OCI-LY7 (cell line): ENCODE data around the gene NUB1. TPM values are rescaled to one million over a fixed set of nuclear protein-coding genes. Genes with fewer than 3 reads are reported as not detected.

Experiments
- BruUV-seq: library from RNA; stranded (reverse); fragments of 400-500 nt; replicated peaks from 2 replicates; lab custom pipeline; 2021; lab: Mats Ljungman, UMichigan
- CTCF ChIA-PET: fragments of 300-600 bp; sonication (Branson Sonifier 250); formaldehyde crosslinking; loops from one replicate; lab custom pipeline; 2022; ENCODE audit warnings: antibody characterized with exemption; ENCODE audit not compliant: unreplicated experiment; lab: Charles Lee
- POLR2A ChIA-PET: fragments of 300-600 bp; sonication (Branson Sonifier 250); formaldehyde crosslinking; loops from one replicate; lab custom pipeline; 2022; ENCODE audit warnings: antibody characterized with exemption; lab: Charles Lee
- DNase-seq: peaks from one replicate; pipeline ENCODE4 v3.0.0-alpha.2; 2015; ENCODE audit warnings: low spot score
- H2AFZ ChIP-seq: fragments of 200-600 bp; sonication (generic), shearing (Covaris generic); 2 replicates; pipeline ENCODE4 v1.6.1; 2014; ENCODE audit warnings: mild to moderate bottlenecking, antibody characterized with exemption, low read length, moderate library complexity
- H3K27ac ChIP-seq: fragments of 200-600 bp; sonication (generic); 2 replicates; pipeline ENCODE4 v1.5.1; 2014; ENCODE audit warnings: mixed run types, low read depth, mild to moderate bottlenecking, moderate library complexity, low read length, inconsistent platforms; ENCODE audit not compliant: poor library complexity, severe bottlenecking
- H3K36me3 ChIP-seq: fragments of 200-600 bp; sonication (generic); 2 replicates; pipeline ENCODE4 v1.6.1; 2014; ENCODE audit warnings: mild to moderate bottlenecking, antibody characterized with exemption, low read length, moderate library complexity, mixed read lengths; ENCODE audit not compliant: insufficient read depth
- H3K4me1 ChIP-seq: fragments of 200-600 bp; sonication (generic); 2 replicates; pipeline ENCODE4 v1.5.1; 2014; ENCODE audit warnings: mild to moderate bottlenecking, low read length; ENCODE audit not compliant: insufficient read depth, poor library complexity, severe bottlenecking
- H3K4me2 ChIP-seq: fragments of 200-600 bp; sonication (generic); 2 replicates; pipeline ENCODE4 v1.6.1; 2014; ENCODE audit warnings: mild to moderate bottlenecking, low read length
- H3K4me3 ChIP-seq: fragments of 200-600 bp; sonication (generic); 2 replicates; pipeline ENCODE4 v1.5.1; 2014; ENCODE audit warnings: mild to moderate bottlenecking, low read depth, low read length; ENCODE audit not compliant: poor library complexity, severe bottlenecking
- H3K79me2 ChIP-seq: fragments of 200-600 bp; sonication (generic); 2 replicates; pipeline ENCODE4 v1.6.1; 2016; ENCODE audit warnings: low read depth, mild to moderate bottlenecking, low read length, moderate library complexity, mixed read lengths; ENCODE audit not compliant: insufficient read depth
- H3K9me2 ChIP-seq: fragments of 200-600 bp; sonication (generic); 2 replicates; pipeline ENCODE4 v1.6.1; 2016; ENCODE audit warnings: mild to moderate bottlenecking, low read length, mixed read lengths; ENCODE audit not compliant: insufficient read depth
- H3K9me3 ChIP-seq: fragments of 200-600 bp; sonication (generic); 2 replicates; pipeline ENCODE4 v1.6.1; 2014; ENCODE audit warnings: mild to moderate bottlenecking, mixed run types, low read length, mixed read lengths
- H4K20me1 ChIP-seq: fragments of 200-600 bp; sonication (generic); 2 replicates; pipeline ENCODE4 v1.6.1; 2014; ENCODE audit warnings: mild to moderate bottlenecking, antibody characterized with exemption, low read length, moderate library complexity, mixed read lengths; ENCODE audit not compliant: insufficient read depth
- CTCF ChIP-seq: fragments of 200-600 bp; sonication (generic); conservative IDR thresholded peaks from 2 replicates; pipeline ENCODE4 v1.5.1; 2014; ENCODE audit warnings: mild to moderate bottlenecking, antibody characterized with exemption, low read length, moderate library complexity, mixed read lengths
- EZH2phosphoT487 ChIP-seq: fragments of 200-600 bp; sonication (generic); IDR thresholded peaks from 2 replicates; pipeline ENCODE4 v1.6.1; 2018; ENCODE audit warnings: low read depth, borderline replicate concordance, mild to moderate bottlenecking, mixed run types, antibody characterized with exemption, low read length, moderate library complexity, mixed read lengths
- intact Hi-C: fragments of 100-400 bp; cut with micrococcal nuclease; formaldehyde crosslinking; loops from one replicate; pipeline ENCODE4 v1.10.0; 2022; ENCODE audit not compliant: unreplicated experiment
- total RNA-seq, 2 experiments: library from RNA; depleted of rRNA in 1 of 2; stranded (reverse); fragments of >200 nt in 1 of 2; shearing (Covaris generic) in 1 of 2; gene quantifications; 2 replicates each; pipeline ENCODE4 v1.2.3, GENCODE V29; 2014 to 2022

NUB1 gene
- total RNA-seq, 2 experiments from 2014 or later = 44.1 to 50.7 TPM

GRCh38 chr7:151316896-151317295, 24.7 kb upstream of the NUB1 start:
- Histone ChIP-seq H3K4me3 (no peak overlapping the region), H3K36me3 (no peaks in the 10 kb centered on the region), H3K4me1 (peaks cover 5% of the 10 kb centered on the region), H3K9me3 (0 out of 2 replicates have a peak, but pooled peaks cover 11% of the 10 kb centered on the region), H3K4me2 (no peak overlapping the region), H3K9me2 (no peaks in the 10 kb centered on the region), H3K27ac (no peak overlapping the region), H4K20me1 (no peaks in the 10 kb centered on the region), H3K79me2 (no peaks in the 10 kb centered on the region), H2AFZ (no peak overlapping the region)
- BruUV-seq = no TSS peak
- DNase-seq = no peak
- POLR2A ChIA-PET = interaction anchor here (1.0 to 1.6 kb wide), 2 partner anchors 25 to 33 kb away, joined by 3 to 4 read pairs; partner anchors contain the start of gene NUB1
- CTCF ChIA-PET = no interaction called here
- intact Hi-C loops = no loop called here
- TF ChIP-seq EZH2phosphoT487 (no peak), CTCF (no peak)

- POLR2A ChIA-PET = interaction anchor here (0.5 to 1.0 kb wide), 4 partner anchors 24 to 1245 kb away, joined by 3 to 7 read pairs (median 4); partner anchors contain the start of gene NUB1
Measured at GRCh38 chr7:151317936-151318335, 23.7 kb upstream of the NUB1 start.

More at GRCh38 chr7:151317936-151318335, 23.7 kb upstream of the NUB1 start:
- DNase-seq = no peak
- Histone ChIP-seq H3K4me2 (no peak overlapping the region), H3K9me3 (0 out of 2 replicates have a peak, but pooled peaks cover 11% of the 10 kb centered on the region), H3K27ac (no peak overlapping the region), H3K4me1 (peaks cover 5% of the 10 kb centered on the region), H3K79me2 (no peaks in the 10 kb centered on the region), H3K36me3 (no peaks in the 10 kb centered on the region), H2AFZ (no peak overlapping the region), H3K4me3 (no peak overlapping the region), H4K20me1 (no peaks in the 10 kb centered on the region), H3K9me2 (no peaks in the 10 kb centered on the region)
- intact Hi-C loops = no loop called here
- no TSS peak for BruUV-seq
- TF ChIP-seq CTCF (no peak), EZH2phosphoT487 (no peak)
- CTCF ChIA-PET = no interaction called here
